Measurements from ENCODE around the gene ADRA2B. TPM values are rescaled to one million over a fixed set of nuclear protein-coding genes. Genes with fewer than 3 reads are reported as not detected.

The ADRA2B gene
- total and polyA plus RNA-seq, 2 donors (not counting 3 experiments of a cell fraction or from before 2014, with no cell fraction given), result not detected

DNA sequence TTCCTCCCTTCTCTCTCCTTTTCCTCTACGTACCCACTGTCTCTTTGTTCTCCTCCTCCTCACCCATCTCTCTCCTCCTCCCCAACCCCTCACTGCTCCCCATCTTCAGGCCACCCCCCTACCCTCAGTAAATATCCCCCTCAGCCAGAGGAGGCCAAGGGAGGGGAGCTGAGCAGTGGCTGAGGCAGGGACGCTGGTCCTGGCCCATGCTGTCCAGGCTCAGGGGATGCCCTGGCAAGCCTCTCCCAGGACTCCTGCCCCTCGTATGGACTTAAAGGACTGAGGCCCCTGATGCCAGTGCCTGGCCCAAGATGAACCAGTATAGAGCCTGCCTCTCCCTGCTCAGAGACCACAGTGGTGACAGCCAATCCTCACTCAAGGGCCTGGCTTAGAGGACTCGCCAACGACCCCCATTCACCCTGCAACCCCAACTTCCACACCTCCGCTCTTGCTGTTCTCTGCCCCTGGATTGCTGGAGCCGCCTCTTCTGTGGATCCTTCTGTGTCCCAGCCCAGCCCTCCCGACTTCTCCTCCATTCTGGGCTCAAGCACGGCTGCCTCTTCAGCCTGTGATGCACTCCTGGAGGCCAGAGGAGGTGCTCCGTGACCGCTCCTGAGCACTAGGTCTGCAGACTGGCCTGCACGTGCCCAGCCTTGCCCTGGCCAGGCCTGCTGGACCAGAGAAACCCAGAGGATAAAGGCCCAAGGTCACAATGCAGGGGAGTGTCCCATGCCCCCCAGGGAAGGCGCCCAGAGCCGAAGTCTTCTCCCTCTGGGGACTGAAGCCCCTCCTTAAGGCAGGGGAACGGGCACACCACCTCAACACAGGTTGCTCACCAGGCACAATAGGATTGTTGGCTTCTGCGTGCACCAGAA is 38.4 kb upstream of the ADRA2B start:
- FAIRE-seq, result no peak
- CTCF ChIA-PET, result interaction anchor here (1.5 to 6.3 kb wide), 2 partner anchors 20 to 38 kb away, joined by 3 to 26 read pairs; partner anchors contain the start of gene ADRA2B

DNA sequence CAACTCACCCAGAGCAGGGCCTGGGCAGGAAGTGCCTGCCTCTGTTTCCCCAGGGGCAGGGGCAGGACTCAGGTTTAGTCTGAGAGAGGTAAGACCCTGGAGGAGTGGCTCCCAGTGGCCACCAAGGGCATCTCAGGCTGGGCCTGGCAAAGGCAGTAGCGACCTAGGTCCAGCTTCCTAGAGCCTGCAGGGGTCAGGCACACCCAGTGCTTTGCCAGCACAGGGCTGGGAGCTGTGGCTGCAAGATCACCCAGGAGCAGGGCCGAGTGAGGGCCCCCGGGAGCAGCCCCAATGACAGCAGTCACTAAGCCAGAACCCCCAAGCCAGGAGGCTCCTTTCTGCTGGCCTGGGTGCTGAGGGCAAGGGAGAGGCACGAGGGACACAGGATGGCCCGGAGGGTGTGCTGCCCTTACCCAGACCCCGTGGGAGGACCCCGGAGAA is 37.6 kb upstream of the ADRA2B start:
- H3K9ac ChIP-seq (replicated peaks; ENCODE audit: extremely low read depth, insufficient read depth, low read length), result no peak overlapping the region
- FAIRE-seq (no peak), DNase-seq (ENCODE audit: low read depth, low spot score) (no peak)
- H3K36me3 ChIP-seq (ENCODE audit: control insufficient read depth in 2 of 2, extremely low read depth in 1 of 2, insufficient read depth in 2 of 2, low read length in 2 of 2), result no peaks in the 10 kb centered on the region
- dilution Hi-C loops (cut with MboI; ENCODE audit: extremely low pct_ligation_motif_present, low sequenced_read_pairs) (no loop called here), intact Hi-C loops (cut with micrococcal nuclease) (no loop called here)
- H3K27ac ChIP-seq (ENCODE audit: insufficient read depth, low read depth, low read length), result no peak overlapping the region
- H3K4me1 ChIP-seq (ENCODE audit: control insufficient read depth, extremely low read depth, insufficient read depth, low read length), result no peaks in the 10 kb centered on the region
- no peaks in the 10 kb centered on the region for H3K9me1 ChIP-seq (replicated peaks; ENCODE audit: control insufficient read depth, extremely low read depth, insufficient read depth, low read length)
- CTCF ChIA-PET, result interaction anchor here (1.5 to 6.3 kb wide), 2 partner anchors 21 to 37 kb away, joined by 3 to 26 read pairs; partner anchors contain the start of gene ADRA2B
- peaks cover 0 to 2% of the 10 kb centered on the region in 2 experiments for H3K27me3 ChIP-seq (ENCODE audit: control insufficient read depth in 2 of 2, insufficient read depth in 2 of 2, low read length in 2 of 2)
- H2AFZ ChIP-seq (ENCODE audit: low read depth, low read length), result no peak overlapping the region
- no peaks in the 10 kb centered on the region for H4K20me1 ChIP-seq (replicated peaks; ENCODE audit: control insufficient read depth, extremely low read depth, insufficient read depth, low read length)
- no peak overlapping the region for H3K4me3 ChIP-seq (replicated peaks in 1 of 3; ENCODE audit: insufficient read depth in 1 of 3, low read depth in 1 of 3, low read length in 3 of 3)
- no TSS peak for BruUV-seq (replicated peaks)
- H3K4me2 ChIP-seq (ENCODE audit: insufficient read depth, low read length), result no peak overlapping the region
- no peaks in the 10 kb centered on the region for H3K9me3 ChIP-seq (replicated peaks; ENCODE audit: control insufficient read depth, insufficient read depth, low read length)
- H3K79me2 ChIP-seq (ENCODE audit: control insufficient read depth, insufficient read depth, low read length), result no peaks in the 10 kb centered on the region
- no peak for TF ChIP-seq GATA2 (IDR thresholded peaks at IDR 0.05; ENCODE audit: insufficient read depth, insufficient read length, low read depth, low read length)
- no peak for TF ChIP-seq MYC (IDR thresholded peaks at IDR 0.05; ENCODE audit: low read depth, low read length)
- TF ChIP-seq POLR2A (IDR thresholded peaks at IDR 0.05; ENCODE audit: low read depth, low read length), result no peak
- TF ChIP-seq JUN (IDR thresholded peaks at IDR 0.05; ENCODE audit: borderline replicate concordance, insufficient read depth, insufficient read length, low read depth), result no peak
- TF ChIP-seq FOS (IDR thresholded peaks at IDR 0.05; ENCODE audit: borderline replicate concordance, insufficient read depth, low read length), result no peak
- TF ChIP-seq, protein P1, sequence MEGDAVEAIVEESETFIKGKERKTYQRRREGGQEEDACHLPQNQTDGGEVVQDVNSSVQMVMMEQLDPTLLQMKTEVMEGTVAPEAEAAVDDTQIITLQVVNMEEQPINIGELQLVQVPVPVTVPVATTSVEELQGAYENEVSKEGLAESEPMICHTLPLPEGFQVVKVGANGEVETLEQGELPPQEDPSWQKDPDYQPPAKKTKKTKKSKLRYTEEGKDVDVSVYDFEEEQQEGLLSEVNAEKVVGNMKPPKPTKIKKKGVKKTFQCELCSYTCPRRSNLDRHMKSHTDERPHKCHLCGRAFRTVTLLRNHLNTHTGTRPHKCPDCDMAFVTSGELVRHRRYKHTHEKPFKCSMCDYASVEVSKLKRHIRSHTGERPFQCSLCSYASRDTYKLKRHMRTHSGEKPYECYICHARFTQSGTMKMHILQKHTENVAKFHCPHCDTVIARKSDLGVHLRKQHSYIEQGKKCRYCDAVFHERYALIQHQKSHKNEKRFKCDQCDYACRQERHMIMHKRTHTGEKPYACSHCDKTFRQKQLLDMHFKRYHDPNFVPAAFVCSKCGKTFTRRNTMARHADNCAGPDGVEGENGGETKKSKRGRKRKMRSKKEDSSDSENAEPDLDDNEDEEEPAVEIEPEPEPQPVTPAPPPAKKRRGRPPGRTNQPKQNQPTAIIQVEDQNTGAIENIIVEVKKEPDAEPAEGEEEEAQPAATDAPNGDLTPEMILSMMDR (IDR thresholded peaks at IDR 0.05; ENCODE audit: extremely low read depth in 1 of 2, insufficient read depth in 1 of 2, low read depth in 1 of 2, low read length in 2 of 2), result no peak
- TF ChIP-seq EZH2 (IDR thresholded peaks at IDR 0.05; ENCODE audit: borderline replicate concordance, low read depth, low read length, severe bottlenecking), result no peak
- TF ChIP-seq POLR2AphosphoS5 (IDR thresholded peaks at IDR 0.05; ENCODE audit: insufficient read depth, low read depth, low read length), result no peak
- TF ChIP-seq MAX (IDR thresholded peaks at IDR 0.05; ENCODE audit: insufficient read depth, insufficient read length), result no peak
- POLR2A ChIA-PET, result interaction anchor here (0.5 kb wide), 1 partner anchor 116 kb away, joined by 3 read pairs; no protein-coding TSS in a partner anchor

More for the DNA sequence above, 38.4 kb upstream of the ADRA2B start:
- dilution Hi-C loops (cut with MboI; ENCODE audit: extremely low pct_ligation_motif_present, low sequenced_read_pairs) (no loop called here), intact Hi-C loops (cut with micrococcal nuclease) (no loop called here)
- no peak overlapping the region for H3K4me2 ChIP-seq (ENCODE audit: insufficient read depth, low read length)
- DNase-seq (ENCODE audit: low read depth, low spot score), result no peak
- H3K27me3 ChIP-seq (ENCODE audit: control insufficient read depth in 2 of 2, insufficient read depth in 2 of 2, low read length in 2 of 2), result peaks cover 0 to 5% of the 10 kb centered on the region in 2 experiments
- H4K20me1 ChIP-seq (replicated peaks; ENCODE audit: control insufficient read depth, extremely low read depth, insufficient read depth, low read length), result no peaks in the 10 kb centered on the region
- H2AFZ ChIP-seq (ENCODE audit: low read depth, low read length), result no peak overlapping the region
- TF ChIP-seq POLR2AphosphoS5 (IDR thresholded peaks at IDR 0.05; ENCODE audit: insufficient read depth, low read depth, low read length) (no peak), MAX (IDR thresholded peaks at IDR 0.05; ENCODE audit: insufficient read depth, insufficient read length) (no peak), JUN (IDR thresholded peaks at IDR 0.05; ENCODE audit: borderline replicate concordance, insufficient read depth, insufficient read length, low read depth) (no peak), EZH2 (IDR thresholded peaks at IDR 0.05; ENCODE audit: borderline replicate concordance, low read depth, low read length, severe bottlenecking) (no peak)
- no peak overlapping the region for H3K4me3 ChIP-seq (replicated peaks in 1 of 3; ENCODE audit: insufficient read depth in 1 of 3, low read depth in 1 of 3, low read length in 3 of 3)
- BruUV-seq (replicated peaks), result no TSS peak
- H3K9me1 ChIP-seq (replicated peaks; ENCODE audit: control insufficient read depth, extremely low read depth, insufficient read depth, low read length), result no peaks in the 10 kb centered on the region
- H3K27ac ChIP-seq (ENCODE audit: insufficient read depth, low read depth, low read length), result no peak overlapping the region
- H3K9me3 ChIP-seq (replicated peaks; ENCODE audit: control insufficient read depth, insufficient read depth, low read length), result no peaks in the 10 kb centered on the region
- POLR2A ChIA-PET, result no interaction called here
- no peaks in the 10 kb centered on the region for H3K36me3 ChIP-seq (ENCODE audit: control insufficient read depth in 2 of 2, extremely low read depth in 1 of 2, insufficient read depth in 2 of 2, low read length in 2 of 2)
- H3K79me2 ChIP-seq (ENCODE audit: control insufficient read depth, insufficient read depth, low read length), result no peaks in the 10 kb centered on the region
- no peak overlapping the region for H3K9ac ChIP-seq (replicated peaks; ENCODE audit: extremely low read depth, insufficient read depth, low read length)
- no peaks in the 10 kb centered on the region for H3K4me1 ChIP-seq (ENCODE audit: control insufficient read depth, extremely low read depth, insufficient read depth, low read length)

Data from endothelial cell of umbilical vein (primary cell).